HUDEP-2 (cell line): ENCODE measurements around the gene DESI1.
"Not testable (repeated sequence)": the region's sequence is repeated elsewhere in the genome, so short reads cannot be mapped to it uniquely, and the experiment has no call there.

Experiments
- DNase-seq, 76 experiments: peaks; one replicate each; lab custom pipeline; 2025; ENCODE audit not compliant: unreplicated experiment in 76 of 76; lab: John Stamatoyannopoulos, UW

DESI1 gene

DNA sequence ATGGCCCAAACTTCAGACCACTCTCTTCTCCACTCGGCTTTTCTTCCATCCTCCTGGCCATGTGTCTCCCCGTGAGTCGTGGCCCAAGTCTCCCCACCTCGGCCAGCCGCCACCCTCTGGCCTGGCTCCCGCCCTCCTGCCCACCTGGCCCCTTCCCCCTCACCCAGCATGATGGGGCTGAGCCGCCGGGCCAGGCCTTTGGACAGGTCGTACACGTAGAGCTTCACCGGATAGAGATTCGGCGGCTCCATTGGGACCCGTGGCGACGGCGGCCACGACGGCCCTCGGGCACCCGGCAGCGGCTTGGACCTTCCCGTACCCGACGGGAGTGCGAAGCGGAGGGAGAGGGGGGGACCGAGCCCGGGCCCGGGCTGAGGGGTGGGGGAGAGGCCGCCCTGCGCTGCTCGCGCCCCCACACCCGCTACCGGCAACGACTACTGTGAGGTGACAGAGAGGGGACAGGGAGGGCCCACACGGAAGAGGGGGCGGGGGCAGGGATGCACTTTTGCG, at the start of gene DESI1:
Gene DESI1, minus strand, starts transcription at position 455 of the 510 bp plus-strand sequence. Its CDS starts 204 bp downstream, at position 251.
- peak in 2 of 76 experiments; percentile 34 to 38 for DNase-seq

DNA sequence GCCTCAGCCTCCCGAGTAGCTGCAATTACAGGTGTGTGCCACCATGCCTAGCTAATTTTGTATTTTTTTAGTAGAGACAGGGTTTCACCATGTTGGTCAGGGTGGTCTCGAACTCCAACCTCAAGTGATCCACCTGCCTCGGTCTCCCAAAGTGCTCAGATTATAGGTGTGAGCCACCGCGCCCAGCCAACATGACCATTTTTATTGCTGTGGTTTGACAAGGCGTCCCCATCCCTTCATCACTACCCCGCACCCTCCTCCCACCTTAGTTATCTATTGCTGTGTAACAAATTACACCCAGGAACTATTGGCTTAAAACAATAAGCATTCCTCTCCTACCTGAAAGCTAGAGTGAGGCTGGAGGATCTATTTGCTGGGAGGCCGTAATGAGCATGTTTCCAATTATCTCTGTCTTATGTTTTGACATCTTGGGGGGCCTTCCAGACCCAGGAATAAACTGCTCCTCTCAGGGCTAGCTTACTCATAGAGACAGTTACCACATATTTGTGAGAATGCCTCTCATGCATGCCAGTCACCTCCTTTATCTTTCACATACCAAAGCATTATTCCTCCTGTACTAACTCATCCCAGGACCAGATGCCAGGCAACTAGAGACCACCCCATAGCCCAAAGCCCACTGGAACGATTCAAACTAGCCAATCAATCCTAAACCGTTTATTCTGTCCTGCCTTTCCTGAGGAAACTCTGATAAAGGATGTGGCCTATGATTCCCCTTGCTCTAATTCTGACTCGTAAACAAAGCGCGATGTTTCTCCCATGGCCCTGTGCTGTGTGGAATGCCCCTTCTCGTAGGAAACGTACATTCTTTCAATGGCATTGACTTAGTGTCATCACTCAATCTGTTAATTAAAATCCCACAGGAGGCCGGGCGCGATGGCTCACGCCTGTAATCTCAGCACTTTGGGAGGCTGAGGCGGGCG, 48.4 kb upstream of the DESI1 start:
- no peak for DNase-seq

- peak in 1 of 76 experiments; percentile 2 for DNase-seq
Measured at GRCh38 chr22:41664951-41665350, 44.1 kb upstream of the DESI1 start.

DNA sequence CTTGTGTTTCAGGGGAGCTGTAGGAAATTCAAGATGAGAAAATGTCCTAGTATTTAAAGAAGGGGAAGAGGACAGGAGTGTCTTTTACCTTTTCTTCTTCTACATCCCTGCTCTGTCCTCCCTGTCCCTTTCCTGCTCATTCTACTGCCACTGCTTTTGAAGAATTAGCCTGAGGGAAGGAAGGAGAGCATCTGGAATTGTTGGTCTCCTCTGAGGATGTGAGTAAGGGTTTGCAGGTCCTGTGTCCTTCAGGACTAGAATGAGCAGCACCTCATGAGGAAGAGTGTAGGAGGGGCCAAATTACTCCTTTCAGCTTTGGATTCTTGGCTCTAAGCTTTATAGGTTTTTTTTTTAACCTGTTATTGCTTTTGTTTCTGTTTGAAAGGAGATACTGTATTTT, 43.6 kb upstream of the DESI1 start:
- no peak for DNase-seq

DNA sequence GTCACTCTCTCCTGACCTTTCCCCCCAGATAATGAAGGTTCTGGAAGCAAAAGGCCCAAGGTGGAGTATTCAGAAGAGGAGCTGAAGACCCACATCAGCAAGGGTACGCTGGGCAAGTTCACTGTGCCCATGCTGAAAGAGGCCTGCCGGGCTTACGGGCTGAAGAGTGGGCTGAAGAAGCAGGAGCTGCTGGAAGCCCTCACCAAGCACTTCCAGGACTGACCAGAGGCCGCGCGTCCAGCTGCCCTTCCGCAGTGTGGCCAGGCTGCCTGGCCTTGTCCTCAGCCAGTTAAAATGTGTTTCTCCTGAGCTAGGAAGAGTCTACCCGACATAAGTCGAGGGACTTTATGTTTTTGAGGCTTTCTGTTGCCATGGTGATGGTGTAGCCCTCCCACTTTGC, 42.8 kb upstream of the DESI1 start:
- not testable (repeated sequence) for DNase-seq

- DNase-seq, result no peak
Measured at GRCh38 chr22:41661713-41662112, 40.9 kb upstream of the DESI1 start.

DNA sequence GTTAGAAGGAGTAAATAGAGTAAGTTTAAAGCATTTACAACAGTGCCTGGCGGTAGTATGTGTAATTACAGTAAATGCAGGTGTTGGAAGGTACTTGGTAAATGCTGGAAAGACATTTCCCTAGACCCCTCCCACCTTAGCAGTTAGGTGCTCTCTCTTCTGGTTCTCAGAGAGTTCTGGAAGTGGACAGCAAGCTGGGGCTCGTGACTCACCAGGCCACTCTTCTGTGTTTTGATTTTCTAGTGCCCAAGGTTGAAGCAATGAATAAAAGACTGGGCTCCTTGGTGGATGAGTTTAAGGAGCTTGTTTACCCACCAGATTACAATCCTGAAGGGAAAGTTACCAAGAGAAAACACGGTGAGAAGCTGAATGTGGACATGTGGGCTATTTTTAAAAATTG, 40.2 kb upstream of the DESI1 start:
- no peak for DNase-seq

DNA sequence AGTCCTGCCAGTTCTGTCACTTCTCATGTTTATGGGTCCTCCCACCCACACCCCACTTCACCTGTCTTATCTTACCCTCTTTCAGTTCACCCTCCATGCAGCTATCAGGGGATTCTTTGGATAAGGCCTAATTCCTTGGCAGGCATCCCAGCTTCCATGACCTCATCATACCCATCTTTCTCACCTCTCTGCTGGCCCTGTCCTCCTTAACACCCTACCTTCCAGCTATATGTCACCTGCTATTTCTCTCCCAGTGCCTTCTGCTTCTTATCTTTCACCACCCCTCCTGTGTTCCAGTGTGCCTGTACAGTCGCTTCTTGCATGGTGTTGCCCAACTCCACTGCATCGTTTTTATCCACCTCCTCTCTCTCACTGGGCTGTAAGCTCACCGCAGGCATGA, 39.6 kb upstream of the DESI1 start:
- peak in 17 of 76 experiments; percentile 5 to 42 (median 16) for DNase-seq

- no peak for DNase-seq
Measured at GRCh38 chr22:41659941-41660340, 39.1 kb upstream of the DESI1 start.

DNA sequence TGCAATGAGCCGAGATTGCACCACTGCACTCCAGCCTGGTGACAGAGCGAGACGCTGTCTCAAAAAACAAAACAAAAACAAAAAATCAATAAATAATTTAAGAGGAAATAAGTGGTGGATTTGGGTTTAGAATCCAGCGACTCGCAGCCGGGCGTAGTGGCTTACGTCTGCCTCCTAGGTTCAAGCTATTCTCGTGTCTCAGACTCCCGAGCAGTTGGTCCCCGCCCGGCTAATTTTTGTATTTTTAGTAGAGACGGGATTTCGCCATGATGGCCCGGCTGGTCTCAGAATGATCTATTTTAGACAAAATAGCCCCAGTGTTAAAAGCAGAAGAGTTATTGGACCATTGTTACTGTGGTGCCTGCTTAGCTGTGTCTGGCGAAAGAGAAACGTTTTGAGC, 38.0 kb upstream of the DESI1 start:
- DNase-seq, result no peak

GRCh38 chr22:41657709-41658108, 36.9 kb upstream of the DESI1 start:
- DNase-seq, result no peak

DNA sequence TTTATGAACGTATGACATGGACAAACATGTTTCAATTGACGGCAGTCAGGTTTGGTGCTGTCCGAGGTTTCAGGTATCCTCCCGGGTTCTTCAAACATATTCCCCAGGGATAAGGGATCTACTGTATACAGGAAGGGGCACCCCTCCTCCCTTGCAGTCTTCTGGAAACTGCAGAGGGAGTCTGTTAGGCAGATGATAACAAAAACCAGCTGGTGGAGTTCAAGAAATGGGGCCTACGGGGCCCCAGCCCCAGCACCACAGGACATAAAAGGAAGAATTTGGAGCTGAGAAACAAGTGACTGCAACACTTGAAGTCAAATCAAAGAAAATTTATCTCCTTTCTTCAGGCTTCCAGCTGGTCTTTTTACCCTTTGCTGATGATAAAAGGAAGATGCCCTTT, 35.7 kb upstream of the DESI1 start:
- peak in 7 of 76 experiments; percentile 2 to 28 (median 15) for DNase-seq

DNA sequence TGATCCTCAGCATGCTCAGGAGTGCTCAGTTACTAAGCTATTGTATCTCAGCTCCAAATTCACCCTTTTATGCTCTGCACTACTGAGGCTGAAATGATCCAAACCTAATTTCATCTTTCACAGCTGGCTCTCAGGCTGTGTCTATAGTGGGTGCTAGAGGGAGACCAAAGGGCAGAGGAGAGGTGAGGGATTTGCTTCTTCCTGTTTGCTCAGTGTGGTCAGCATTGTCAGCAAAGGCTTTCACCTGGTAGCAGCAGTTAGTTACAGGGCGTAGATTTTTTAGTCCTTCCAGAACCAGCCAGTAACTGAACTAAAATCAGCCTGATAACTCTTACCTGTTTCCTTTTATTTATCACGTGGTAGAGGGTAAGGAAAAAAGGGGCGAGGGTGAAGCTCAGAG, 33.5 kb upstream of the DESI1 start:
- DNase-seq, result no peak

DNA sequence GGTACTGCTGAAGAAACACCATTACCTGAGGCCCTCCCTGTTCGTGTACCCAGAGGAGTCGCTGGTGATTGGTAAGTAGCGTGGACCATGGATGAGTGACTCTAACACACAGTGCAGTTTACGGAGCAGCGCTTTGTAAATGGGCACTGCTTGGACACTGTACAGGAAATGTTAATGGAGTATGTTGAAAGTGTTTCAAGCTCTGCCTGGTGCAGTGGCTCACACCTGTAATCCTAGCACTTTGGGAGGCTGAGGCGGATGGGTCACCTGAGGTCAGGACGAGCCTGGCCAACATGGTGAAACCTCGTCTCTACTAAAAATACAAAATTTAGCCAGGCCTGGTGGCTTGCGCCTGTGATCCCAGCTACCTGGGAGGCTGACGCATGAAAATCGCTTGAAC, 30.0 kb upstream of the DESI1 start:
- DNase-seq, result no peak

DNA sequence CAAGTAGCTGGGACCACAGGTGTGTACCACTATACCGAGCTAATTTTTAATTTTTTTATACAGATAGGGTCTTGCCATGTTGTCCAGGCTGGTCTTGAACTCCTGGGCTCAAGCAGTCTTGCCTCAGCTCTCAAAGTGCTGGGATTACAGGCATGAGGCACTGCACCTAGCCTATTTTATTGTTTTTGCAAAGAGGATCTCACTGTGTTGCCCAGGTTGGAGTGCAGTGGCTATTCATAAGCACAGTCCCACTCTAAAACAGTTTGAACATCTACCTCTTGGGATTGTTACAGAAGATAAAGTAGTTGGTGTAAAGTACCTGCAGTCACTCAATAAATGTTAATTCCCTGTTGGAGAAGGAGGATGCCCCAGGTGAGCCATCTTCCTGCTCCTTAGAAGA, 29.4 kb upstream of the DESI1 start:
- no peak for DNase-seq

DNA sequence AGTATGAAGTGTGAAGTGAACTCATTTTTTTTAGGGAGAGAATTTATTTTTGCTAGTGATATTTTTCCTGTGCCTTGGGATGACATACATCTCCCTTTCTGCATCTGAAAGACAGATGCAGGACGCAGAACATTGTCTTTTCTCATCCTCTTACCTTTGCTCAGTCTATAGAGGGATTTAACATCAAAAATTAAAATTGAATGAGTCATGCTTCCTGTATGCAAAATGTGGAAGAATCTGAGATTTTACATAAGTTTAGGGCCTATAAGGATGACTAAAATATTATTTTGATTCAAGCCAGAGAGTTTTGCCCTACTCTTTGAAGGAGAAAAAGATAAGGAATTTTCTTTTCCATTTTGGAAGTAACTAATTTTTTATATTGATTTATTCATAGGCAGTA, 27.6 kb upstream of the DESI1 start:
- DNase-seq, result no peak

GRCh38 chr22:41647771-41648170, 26.9 kb upstream of the DESI1 start:
- DNase-seq, result no peak

DNA sequence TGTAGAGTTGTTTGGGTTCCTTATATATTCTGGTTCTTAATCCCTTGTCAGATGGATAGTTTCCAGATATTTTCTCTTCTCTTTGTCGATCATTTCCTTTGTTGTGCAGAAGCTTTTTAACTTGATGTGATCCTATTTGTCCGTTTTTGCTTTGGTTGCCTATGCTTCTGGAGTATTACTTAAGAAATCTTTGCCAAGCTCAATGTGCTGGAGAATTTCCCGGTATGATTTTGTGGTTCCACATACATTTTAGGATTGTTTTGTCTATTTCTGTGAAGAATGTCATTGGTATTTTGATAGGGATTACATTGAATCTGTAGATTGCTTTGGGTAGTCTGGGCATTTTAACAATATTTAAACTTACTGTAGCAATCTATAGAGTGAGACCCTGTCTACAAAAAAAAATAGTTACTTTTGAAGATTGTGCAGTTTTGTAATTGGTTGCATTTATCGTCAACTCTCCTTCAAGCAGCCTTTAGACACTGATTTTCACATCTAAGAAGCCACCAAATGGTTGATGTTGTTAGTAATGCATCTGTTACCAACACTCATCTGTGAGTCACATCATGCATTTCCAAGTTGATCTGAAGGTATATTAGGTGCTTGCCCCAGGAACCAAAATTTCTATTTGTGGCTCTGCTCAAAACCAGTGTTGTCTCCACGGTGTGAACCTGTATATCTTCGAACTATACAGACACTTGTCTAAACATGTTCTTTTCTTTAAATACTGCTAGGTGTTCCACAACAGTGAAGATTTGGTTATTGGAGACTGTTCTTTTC, 21.7 kb upstream of the DESI1 start:
- DNase-seq, result no peak

- no peak for DNase-seq
Measured at GRCh38 chr22:41641854-41642253, 21.0 kb upstream of the DESI1 start.

DNA sequence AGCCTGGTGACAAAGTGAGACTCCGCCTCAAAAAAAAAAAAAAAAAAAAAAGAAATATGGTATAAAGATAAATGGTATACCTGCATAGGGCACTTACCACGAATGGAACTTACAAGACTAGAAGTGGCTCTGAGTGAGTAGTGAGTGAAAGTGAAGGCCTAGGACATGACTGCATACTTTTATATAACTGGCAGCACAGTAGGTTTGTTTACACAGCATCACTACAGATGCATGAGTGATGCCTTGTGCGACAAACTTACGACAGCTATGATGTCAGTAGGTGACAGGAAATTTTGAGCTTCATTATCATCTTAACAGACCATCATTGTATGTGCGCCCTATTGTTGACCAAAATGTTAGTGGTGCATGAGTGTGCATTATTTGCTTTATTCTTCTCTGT, 17.9 kb upstream of the DESI1 start:
- DNase-seq, result peak in 1 of 76 experiments; percentile 2

DNA sequence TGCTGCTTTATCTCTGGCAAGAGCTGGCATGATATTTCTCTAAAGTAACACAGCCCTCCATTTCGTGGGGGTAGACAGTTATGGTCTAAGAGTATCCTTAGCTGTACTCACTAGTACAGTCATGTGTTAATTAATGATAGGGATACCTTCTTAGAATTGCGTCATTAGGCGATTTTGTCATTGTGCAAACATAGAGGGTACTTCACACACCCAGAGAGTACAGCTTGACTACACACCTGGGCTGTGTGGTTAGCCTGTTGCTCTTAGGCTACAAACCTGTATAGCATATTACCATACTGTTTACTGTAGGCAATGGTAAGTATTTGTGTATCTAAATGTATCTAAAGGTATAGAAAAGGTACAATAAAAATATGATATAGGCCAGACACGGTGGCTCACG, 17.3 kb upstream of the DESI1 start:
- DNase-seq, result no peak
